Measurements from ENCODE around the gene SLC27A1.
"Not testable (repeated sequence)": the region's sequence is repeated elsewhere in the genome, so short reads cannot be mapped to it uniquely, and the experiment has no call there.

Gene SLC27A1

GRCh38 chr19:17549085-17549740, 78.9 kb downstream of the SLC27A1 start:
- TF ChIP-seq CTCF (IDR thresholded peaks at IDR 0.05; ENCODE audit: insufficient read depth, low read length, poor library complexity, severe bottlenecking), result no peak

GRCh38 chr19:17550076-17550667, 79.8 kb downstream of the SLC27A1 start:
- TF ChIP-seq CTCF (IDR thresholded peaks at IDR 0.05; ENCODE audit: insufficient read depth, low read length, poor library complexity, severe bottlenecking), result no peak
- no peak for DNase-seq (ENCODE audit: extremely low read depth, insufficient read length)
- no peaks in the 10 kb centered on the region for H3K27me3 ChIP-seq (replicated peaks; ENCODE audit: control insufficient read depth, insufficient read depth, low read length)
- H3K4me3 ChIP-seq (replicated peaks; ENCODE audit: low read depth, low read length), result no peak overlapping the region
- no peaks in the 10 kb centered on the region for H3K36me3 ChIP-seq (ENCODE audit: control insufficient read depth, insufficient read depth, low read length)

More at GRCh38 chr19:17549085-17549740, 78.9 kb downstream of the SLC27A1 start:
- Histone ChIP-seq H3K27me3 (replicated peaks; ENCODE audit: control insufficient read depth, insufficient read depth, low read length) (no peaks in the 10 kb centered on the region), H3K4me3 (replicated peaks; ENCODE audit: low read depth, low read length) (no peak overlapping the region), H3K36me3 (ENCODE audit: control insufficient read depth, insufficient read depth, low read length) (no peaks in the 10 kb centered on the region)
- DNase-seq (ENCODE audit: extremely low read depth, insufficient read length), result no peak

- H3K4me3 ChIP-seq (replicated peaks; ENCODE audit: low read depth, low read length); H3K27me3 ChIP-seq (replicated peaks; ENCODE audit: control insufficient read depth, insufficient read depth, low read length); DNase-seq (ENCODE audit: extremely low read depth, insufficient read length); H3K36me3 ChIP-seq (ENCODE audit: control insufficient read depth, insufficient read depth, low read length): not testable (repeated sequence)
Observed at GRCh38 chr19:17552735-17553134, 82.4 kb downstream of the SLC27A1 start.

DNA sequence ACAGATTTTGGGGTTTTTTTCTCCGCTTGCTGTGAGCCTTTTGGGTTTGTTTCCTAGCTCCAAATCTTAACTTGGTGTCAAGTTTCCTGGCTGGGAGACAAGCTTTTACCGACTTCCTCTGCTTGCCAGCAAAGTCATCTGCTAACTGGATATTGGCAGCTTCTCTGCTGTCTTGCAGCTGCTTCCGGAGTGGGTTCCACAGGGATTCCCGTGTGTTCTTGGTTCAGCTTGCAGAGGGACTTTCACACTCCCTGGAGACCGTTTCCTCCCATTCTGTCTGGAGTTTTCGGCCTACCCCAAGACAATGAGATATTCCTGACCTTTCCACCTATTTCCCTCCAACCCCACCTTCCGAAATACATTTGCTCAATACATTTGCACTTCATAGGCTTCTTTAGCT, 82.9 kb downstream of the SLC27A1 start:
- Histone ChIP-seq H3K27me3 (replicated peaks; ENCODE audit: control insufficient read depth, insufficient read depth, low read length) (no peaks in the 10 kb centered on the region), H3K36me3 (ENCODE audit: control insufficient read depth, insufficient read depth, low read length) (no peaks in the 10 kb centered on the region; the same call in 1 of the 2 replicates), H3K4me3 (replicated peaks; ENCODE audit: low read depth, low read length) (no peak overlapping the region)
- no peak for DNase-seq (ENCODE audit: extremely low read depth, insufficient read length)
- no peak for TF ChIP-seq CTCF (IDR thresholded peaks at IDR 0.05; ENCODE audit: insufficient read depth, low read length, poor library complexity, severe bottlenecking)

- H3K36me3 ChIP-seq (ENCODE audit: control insufficient read depth, insufficient read depth, low read length), result peaks cover 8% of the 10 kb centered on the region
- no peak for DNase-seq (ENCODE audit: extremely low read depth, insufficient read length)
- no peak for TF ChIP-seq CTCF (IDR thresholded peaks at IDR 0.05; ENCODE audit: insufficient read depth, low read length, poor library complexity, severe bottlenecking)
- peak overlapping the region; percentile 64 for H3K4me3 ChIP-seq (replicated peaks; ENCODE audit: low read depth, low read length)
- H3K27me3 ChIP-seq (replicated peaks; ENCODE audit: control insufficient read depth, insufficient read depth, low read length), result no peaks in the 10 kb centered on the region
Observed at GRCh38 chr19:17554968-17555479, 84.7 kb downstream of the SLC27A1 start.

DNA sequence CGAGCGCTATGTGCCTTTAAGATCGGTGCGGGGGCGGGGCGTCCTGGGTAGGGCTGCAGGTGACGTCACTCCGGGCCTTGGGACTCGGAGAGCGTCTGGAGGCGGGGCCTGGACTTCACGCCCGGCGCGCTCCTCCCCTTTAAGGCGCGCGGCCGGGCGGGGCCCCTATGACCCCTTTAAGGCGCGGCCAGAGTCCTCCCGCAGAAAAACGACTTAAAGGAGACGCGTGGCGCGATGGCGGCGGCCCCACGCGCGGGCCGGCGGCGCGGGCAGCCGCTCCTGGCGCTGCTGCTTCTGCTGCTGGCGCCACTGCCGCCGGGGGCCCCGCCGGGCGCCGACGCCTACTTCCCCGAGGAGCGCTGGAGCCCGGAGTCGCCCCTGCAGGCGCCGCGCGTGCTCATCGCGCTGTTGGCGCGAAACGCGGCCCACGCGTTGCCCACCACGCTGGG, 85.2 kb downstream of the SLC27A1 start, which contains the start of gene COLGALT1:
COLGALT1 (plus strand) TSS at position 170 of the 449 bp plus-strand sequence; CDS start at position 235, 65 bp downstream.
- no peak for TF ChIP-seq CTCF (IDR thresholded peaks at IDR 0.05; ENCODE audit: insufficient read depth, low read length, poor library complexity, severe bottlenecking)
- H3K4me3 ChIP-seq (replicated peaks; ENCODE audit: low read depth, low read length), result peak within 1 kb of the TSS; percentile 96
- no peaks in the 10 kb centered on the region for H3K27me3 ChIP-seq (replicated peaks; ENCODE audit: control insufficient read depth, insufficient read depth, low read length)
- peak; percentile 97 for DNase-seq (ENCODE audit: extremely low read depth, insufficient read length)
- peaks cover 12% of the 10 kb centered on the region for H3K36me3 ChIP-seq (ENCODE audit: control insufficient read depth, insufficient read depth, low read length)
